PFSK-1 (cell line): ENCODE measurements around the gene SESN1.

Experiments used
- FOXP2 ChIP-seq: optimal IDR thresholded peaks from 2 replicates; pipeline ENCODE3; 2011; ENCODE audit warnings: borderline replicate concordance, control low read depth, inconsistent platforms; ENCODE audit not compliant: insufficient read depth; ENCODE audit errors: extremely low read length, extremely low read depth
- POLR2AphosphoS5 ChIP-seq: IDR thresholded peaks from 2 replicates; pipeline ENCODE4 v1.6.1; 2012; ENCODE audit warnings: low read depth, mild to moderate bottlenecking, control low read depth, low read length, moderate library complexity
- SIN3A ChIP-seq: IDR thresholded peaks from 2 replicates; pipeline ENCODE4 v1.6.1; 2012; ENCODE audit warnings: mild to moderate bottlenecking, low read length, moderate library complexity, borderline replicate concordance; ENCODE audit not compliant: insufficient read depth
- TAF1 ChIP-seq: IDR thresholded peaks from 2 replicates; pipeline ENCODE4 v1.6.1; 2012; ENCODE audit warnings: low read length, control low read depth, borderline replicate concordance; ENCODE audit not compliant: insufficient read depth
- TF ChIP-seq, protein P1 (sequence below), 2 experiments: IDR thresholded peaks; 2 replicates each; pipeline versions ENCODE4 v1.6.1 to v1.8.0; 2011 to 2012; ENCODE audit warnings: low read depth in 2 of 2, low read length in 2 of 2, control low read depth in 1 of 2, inconsistent platforms in 1 of 2, mild to moderate bottlenecking in 1 of 2, moderate library complexity in 1 of 2; ENCODE audit not compliant: insufficient read depth in 1 of 2

Gene SESN1

DNA sequence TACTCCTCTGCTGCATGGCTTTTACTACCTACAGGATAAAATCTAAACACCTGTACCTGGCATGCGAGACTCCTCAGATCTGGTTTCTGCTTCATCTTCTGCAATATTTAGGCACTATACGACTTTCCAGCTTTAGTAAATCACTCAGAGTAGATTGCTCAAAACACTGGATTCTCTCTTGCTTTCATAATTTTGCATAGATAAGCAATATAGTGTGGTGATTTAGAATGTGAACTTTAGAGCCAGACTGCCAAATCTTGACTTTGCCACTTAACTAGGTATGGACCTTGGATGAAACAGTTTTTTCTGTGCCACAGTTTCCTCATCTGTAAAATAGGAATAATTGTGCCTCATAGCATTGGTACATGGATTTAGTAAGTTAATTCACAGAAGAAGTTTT, 29.6 kb upstream of the SESN1 start:
- TF ChIP-seq FOXP2 = no peak
- TF ChIP-seq, protein P1, sequence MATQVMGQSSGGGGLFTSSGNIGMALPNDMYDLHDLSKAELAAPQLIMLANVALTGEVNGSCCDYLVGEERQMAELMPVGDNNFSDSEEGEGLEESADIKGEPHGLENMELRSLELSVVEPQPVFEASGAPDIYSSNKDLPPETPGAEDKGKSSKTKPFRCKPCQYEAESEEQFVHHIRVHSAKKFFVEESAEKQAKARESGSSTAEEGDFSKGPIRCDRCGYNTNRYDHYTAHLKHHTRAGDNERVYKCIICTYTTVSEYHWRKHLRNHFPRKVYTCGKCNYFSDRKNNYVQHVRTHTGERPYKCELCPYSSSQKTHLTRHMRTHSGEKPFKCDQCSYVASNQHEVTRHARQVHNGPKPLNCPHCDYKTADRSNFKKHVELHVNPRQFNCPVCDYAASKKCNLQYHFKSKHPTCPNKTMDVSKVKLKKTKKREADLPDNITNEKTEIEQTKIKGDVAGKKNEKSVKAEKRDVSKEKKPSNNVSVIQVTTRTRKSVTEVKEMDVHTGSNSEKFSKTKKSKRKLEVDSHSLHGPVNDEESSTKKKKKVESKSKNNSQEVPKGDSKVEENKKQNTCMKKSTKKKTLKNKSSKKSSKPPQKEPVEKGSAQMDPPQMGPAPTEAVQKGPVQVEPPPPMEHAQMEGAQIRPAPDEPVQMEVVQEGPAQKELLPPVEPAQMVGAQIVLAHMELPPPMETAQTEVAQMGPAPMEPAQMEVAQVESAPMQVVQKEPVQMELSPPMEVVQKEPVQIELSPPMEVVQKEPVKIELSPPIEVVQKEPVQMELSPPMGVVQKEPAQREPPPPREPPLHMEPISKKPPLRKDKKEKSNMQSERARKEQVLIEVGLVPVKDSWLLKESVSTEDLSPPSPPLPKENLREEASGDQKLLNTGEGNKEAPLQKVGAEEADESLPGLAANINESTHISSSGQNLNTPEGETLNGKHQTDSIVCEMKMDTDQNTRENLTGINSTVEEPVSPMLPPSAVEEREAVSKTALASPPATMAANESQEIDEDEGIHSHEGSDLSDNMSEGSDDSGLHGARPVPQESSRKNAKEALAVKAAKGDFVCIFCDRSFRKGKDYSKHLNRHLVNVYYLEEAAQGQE (IDR thresholded peaks at IDR 0.05; ENCODE audit: insufficient read depth in 1 of 2, low read depth in 2 of 2, low read length in 2 of 2) = no peak
- TF ChIP-seq TAF1 = no peak

DNA sequence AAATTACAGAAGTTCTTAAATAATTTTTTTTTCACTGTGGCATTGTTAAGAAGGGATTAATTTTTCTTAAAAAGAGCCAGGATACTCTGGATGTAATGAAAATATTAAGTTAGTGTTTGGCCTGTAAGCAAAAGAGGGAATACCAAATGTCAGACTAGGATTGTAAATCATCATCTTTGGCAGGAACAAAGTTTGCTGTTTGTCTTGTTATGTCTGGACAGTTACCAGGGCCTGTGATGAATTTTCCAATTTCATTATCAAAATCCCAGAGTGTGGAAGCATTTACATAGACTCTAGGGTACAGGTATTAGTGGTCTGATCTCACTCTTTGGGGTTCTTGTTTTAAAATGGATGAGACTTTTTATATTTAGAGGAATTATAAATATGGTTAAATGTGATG, 26.8 kb upstream of the SESN1 start:
- TF ChIP-seq TAF1 = no peak
- no peak for TF ChIP-seq POLR2AphosphoS5
- TF ChIP-seq, protein P1 (IDR thresholded peaks at IDR 0.05; ENCODE audit: insufficient read depth in 1 of 2, low read depth in 2 of 2, low read length in 2 of 2) = no peak
- TF ChIP-seq FOXP2 = no peak
- TF ChIP-seq SIN3A = no peak

DNA sequence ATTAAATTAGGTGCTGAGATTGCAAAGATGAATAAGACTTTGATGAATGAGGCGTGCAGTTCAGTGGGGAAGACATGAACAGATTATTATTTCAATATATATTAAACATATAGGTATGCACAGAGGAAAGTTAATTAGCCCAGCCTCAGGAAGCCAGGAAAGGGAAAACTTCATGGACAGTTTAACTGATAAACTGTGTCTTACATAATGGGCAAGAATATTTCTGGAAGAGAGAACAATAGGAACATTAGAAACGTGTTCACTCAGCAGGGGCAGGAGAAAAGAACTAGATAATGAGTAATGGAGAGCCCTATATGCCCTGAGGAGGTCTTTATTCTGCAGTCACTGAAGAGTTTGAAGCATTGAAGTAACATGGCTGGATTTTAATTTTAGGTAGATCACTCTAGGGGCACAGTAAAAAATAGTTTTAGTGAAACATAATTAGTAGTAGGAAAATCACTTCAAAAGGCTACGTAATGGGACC, 24.3 kb upstream of the SESN1 start:
- no peak for TF ChIP-seq SIN3A
- TF ChIP-seq, protein P1 (IDR thresholded peaks at IDR 0.05; ENCODE audit: insufficient read depth in 1 of 2, low read depth in 2 of 2, low read length in 2 of 2) = no peak
- TF ChIP-seq TAF1 = no peak
- TF ChIP-seq FOXP2 = no peak
- no peak for TF ChIP-seq POLR2AphosphoS5

DNA sequence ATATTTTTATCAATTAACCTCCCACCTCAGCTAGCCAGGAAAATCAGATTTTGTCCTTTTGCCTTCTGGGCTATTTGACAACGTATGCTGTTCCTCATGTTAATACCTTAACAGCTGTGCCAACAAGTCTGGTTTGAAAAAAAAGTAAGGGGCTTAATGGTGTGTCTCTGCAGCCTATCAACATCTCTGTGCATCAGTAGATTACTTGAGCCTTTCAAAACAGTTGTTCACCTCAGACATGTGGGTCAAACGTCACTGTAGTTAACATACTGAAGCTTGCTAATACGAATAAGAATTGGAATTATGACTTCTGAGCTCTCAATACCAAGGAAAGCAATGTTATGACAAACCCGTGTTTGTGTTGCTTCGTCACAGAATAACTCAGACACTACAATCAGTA, 23.7 kb upstream of the SESN1 start:
- TF ChIP-seq SIN3A = no peak
- no peak for TF ChIP-seq POLR2AphosphoS5
- no peak for TF ChIP-seq FOXP2
- no peak for TF ChIP-seq TAF1

DNA sequence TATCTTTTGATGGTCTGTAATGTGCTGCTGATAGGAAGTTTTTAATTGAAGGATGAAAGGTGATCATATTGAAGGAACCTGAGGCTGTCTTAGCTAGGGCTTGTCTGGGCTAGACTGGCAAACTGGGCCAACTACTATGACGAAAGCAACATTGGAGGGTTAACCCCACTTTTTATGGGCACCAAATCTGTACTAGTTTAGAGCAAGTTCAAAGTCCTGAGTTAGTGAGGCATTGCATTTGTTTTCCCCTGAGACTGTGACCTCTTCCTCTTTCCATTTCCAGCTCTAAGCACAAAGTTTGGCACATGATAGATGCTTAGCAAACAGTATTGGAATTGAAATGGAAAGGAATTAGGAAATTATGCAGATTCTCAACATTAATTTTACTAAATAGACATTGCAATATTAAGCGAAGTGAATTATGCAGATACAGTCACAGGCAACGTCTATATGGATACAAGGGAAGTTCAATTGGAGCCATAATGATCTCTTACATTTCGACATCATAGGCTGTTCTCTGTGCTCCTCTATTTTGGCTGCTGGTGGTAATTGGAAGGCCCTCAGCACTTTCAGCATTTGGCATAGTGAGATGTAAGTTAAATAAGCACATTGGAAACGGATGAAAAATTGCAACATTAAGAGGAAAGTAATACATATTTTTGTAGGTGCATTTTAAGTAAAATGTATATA, 22.8 kb upstream of the SESN1 start:
- TF ChIP-seq SIN3A (no peak), TAF1 (no peak), POLR2AphosphoS5 (no peak), FOXP2 (no peak)
- TF ChIP-seq, protein P1 (IDR thresholded peaks at IDR 0.05; ENCODE audit: insufficient read depth in 1 of 2, low read depth in 2 of 2, low read length in 2 of 2) = no peak
